OCI-LY1 (cell line): ENCODE results near the gene LY9.

ENCODE experiments used
- H2AFZ ChIP-seq: fragments of 200-600 bp; sonication (generic), shearing (Covaris generic); 2 replicates; pipeline ENCODE4 v1.6.0; 2014; ENCODE audit warnings: antibody characterized with exemption, mild to moderate bottlenecking, low read length
- H3F3A ChIP-seq: fragments of 200-600 bp; sonication (generic), shearing (Covaris generic); 2 replicates; pipeline ENCODE4 v1.6.0; 2014; ENCODE audit warnings: mild to moderate bottlenecking, antibody characterized with exemption, low read length, moderate library complexity; ENCODE audit not compliant: insufficient read depth
- H3K27ac ChIP-seq: fragments of 200-600 bp; sonication (generic); 2 replicates; pipeline ENCODE4 v1.5.1; 2014; ENCODE audit warnings: low read length, mixed run types, mild to moderate bottlenecking, low read depth; ENCODE audit not compliant: poor library complexity, severe bottlenecking
- H3K27me3 ChIP-seq: fragments of 200-600 bp; sonication (generic); 2 replicates; pipeline ENCODE4 v1.6.0; 2014; ENCODE audit warnings: antibody characterized with exemption, mild to moderate bottlenecking, low read length, moderate library complexity; ENCODE audit not compliant: insufficient read depth
- H3K36me3 ChIP-seq: fragments of 200-600 bp; sonication (generic); 2 replicates; pipeline ENCODE4 v1.6.1; 2014; ENCODE audit warnings: mild to moderate bottlenecking, antibody characterized with exemption, low read length, moderate library complexity, mixed read lengths; ENCODE audit not compliant: insufficient read depth
- H3K4me1 ChIP-seq: fragments of 200-600 bp; sonication (generic); 2 replicates; pipeline ENCODE4 v1.5.1; 2014; ENCODE audit warnings: mild to moderate bottlenecking, low read length, moderate library complexity; ENCODE audit not compliant: insufficient read depth, severe bottlenecking
- H3K4me2 ChIP-seq: fragments of 200-600 bp; sonication (generic), shearing (Covaris generic); 2 replicates; pipeline ENCODE4 v1.6.1; 2014; ENCODE audit warnings: low read length
- H3K4me3 ChIP-seq: fragments of 200-600 bp; sonication (generic); 2 replicates; pipeline ENCODE4 v1.5.1; 2014; ENCODE audit warnings: low read length, low read depth, mild to moderate bottlenecking, mixed read lengths; ENCODE audit not compliant: poor library complexity, severe bottlenecking
- H3K79me2 ChIP-seq: fragments of 200-600 bp; shearing (Covaris generic); 2 replicates; pipeline ENCODE4 v1.6.1; 2016; ENCODE audit warnings: mixed run types, low read length, mixed read lengths; ENCODE audit not compliant: insufficient read depth
- H3K9ac ChIP-seq: fragments of 200-600 bp; sonication (generic), shearing (Covaris generic); 2 replicates; pipeline ENCODE4 v1.6.1; 2014; ENCODE audit warnings: mild to moderate bottlenecking, low read length, mixed read lengths
- H3K9me2 ChIP-seq: fragments of 200-600 bp; sonication (generic), shearing (Covaris generic); 2 replicates; pipeline ENCODE4 v1.6.1; 2014; ENCODE audit warnings: low read depth, mild to moderate bottlenecking, low read length, mixed read lengths
- H3K9me3 ChIP-seq: fragments of 200-600 bp; shearing (Covaris generic); 2 replicates; pipeline ENCODE4 v1.6.1; 2014; ENCODE audit warnings: low read length, mixed read lengths
- H4K20me1 ChIP-seq: fragments of 200-600 bp; sonication (generic), shearing (Covaris generic); 2 replicates; pipeline ENCODE4 v1.6.0; 2016; ENCODE audit warnings: mild to moderate bottlenecking, low read length; ENCODE audit not compliant: insufficient read depth
- EZH2 ChIP-seq: fragments of 200-600 bp; sonication (generic), shearing (Covaris generic); IDR thresholded peaks from 2 replicates; pipeline ENCODE4 v1.8.0; 2017; ENCODE audit warnings: borderline replicate concordance, mixed run types, mild to moderate bottlenecking, antibody characterized with exemption, low read length, moderate library complexity, mixed read lengths
- TF ChIP-seq, protein P1 (sequence below): fragments of 200-600 bp; sonication (generic), shearing (Covaris generic); IDR thresholded peaks from 2 replicates; pipeline ENCODE4 v1.5.1; 2017; ENCODE audit warnings: mild to moderate bottlenecking, antibody characterized with exemption, low read length, moderate library complexity, mixed read lengths

LY9 gene, protein sequence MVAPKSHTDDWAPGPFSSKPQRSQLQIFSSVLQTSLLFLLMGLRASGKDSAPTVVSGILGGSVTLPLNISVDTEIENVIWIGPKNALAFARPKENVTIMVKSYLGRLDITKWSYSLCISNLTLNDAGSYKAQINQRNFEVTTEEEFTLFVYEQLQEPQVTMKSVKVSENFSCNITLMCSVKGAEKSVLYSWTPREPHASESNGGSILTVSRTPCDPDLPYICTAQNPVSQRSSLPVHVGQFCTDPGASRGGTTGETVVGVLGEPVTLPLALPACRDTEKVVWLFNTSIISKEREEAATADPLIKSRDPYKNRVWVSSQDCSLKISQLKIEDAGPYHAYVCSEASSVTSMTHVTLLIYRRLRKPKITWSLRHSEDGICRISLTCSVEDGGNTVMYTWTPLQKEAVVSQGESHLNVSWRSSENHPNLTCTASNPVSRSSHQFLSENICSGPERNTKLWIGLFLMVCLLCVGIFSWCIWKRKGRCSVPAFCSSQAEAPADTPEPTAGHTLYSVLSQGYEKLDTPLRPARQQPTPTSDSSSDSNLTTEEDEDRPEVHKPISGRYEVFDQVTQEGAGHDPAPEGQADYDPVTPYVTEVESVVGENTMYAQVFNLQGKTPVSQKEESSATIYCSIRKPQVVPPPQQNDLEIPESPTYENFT

DNA sequence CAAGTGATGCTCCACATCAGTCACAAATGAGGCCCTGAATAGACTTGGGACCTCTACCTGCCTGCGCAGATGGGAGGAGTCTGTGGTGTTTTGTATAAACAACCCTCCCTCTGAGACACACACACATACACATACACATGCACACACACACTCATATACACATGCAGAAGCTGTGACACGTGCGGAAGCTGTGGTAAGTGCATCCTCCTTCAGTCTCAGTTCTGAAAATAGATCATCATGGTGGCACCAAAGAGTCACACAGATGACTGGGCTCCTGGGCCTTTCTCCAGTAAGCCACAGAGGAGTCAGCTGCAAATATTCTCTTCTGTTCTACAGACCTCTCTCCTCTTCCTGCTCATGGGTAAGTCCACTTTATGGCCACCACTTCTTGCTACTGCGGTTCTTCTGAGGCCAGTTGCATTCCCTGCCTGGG lies at the start of gene LY9:
LY9 (plus strand) TSS at position 224 of the 433 bp plus-strand sequence; CDS start at position 238, 14 bp downstream.
- Histone ChIP-seq H3K9me3 (no peaks in the 10 kb centered on the region), H3K4me3 (peak within 1 kb of the TSS; percentile 64), H3K36me3 (peaks cover 6% of the 10 kb centered on the region; the same call in 1 of the 2 replicates), H3F3A (peaks cover 2% of the 10 kb centered on the region; the same call in 1 of the 2 replicates), H3K27ac (peak within 1 kb of the TSS; percentile 72), H3K9me2 (no peaks in the 10 kb centered on the region), H3K27me3 (no peaks in the 10 kb centered on the region), H2AFZ (no peak within 1 kb of the TSS), H3K79me2 (no peaks in the 10 kb centered on the region), H3K4me1 (peaks cover 58% of the 10 kb centered on the region), H4K20me1 (no peaks in the 10 kb centered on the region), H3K9ac (peak within 1 kb of the TSS; percentile 57), H3K4me2 (peak within 1 kb of the TSS; percentile 89)
- TF ChIP-seq, protein P1, sequence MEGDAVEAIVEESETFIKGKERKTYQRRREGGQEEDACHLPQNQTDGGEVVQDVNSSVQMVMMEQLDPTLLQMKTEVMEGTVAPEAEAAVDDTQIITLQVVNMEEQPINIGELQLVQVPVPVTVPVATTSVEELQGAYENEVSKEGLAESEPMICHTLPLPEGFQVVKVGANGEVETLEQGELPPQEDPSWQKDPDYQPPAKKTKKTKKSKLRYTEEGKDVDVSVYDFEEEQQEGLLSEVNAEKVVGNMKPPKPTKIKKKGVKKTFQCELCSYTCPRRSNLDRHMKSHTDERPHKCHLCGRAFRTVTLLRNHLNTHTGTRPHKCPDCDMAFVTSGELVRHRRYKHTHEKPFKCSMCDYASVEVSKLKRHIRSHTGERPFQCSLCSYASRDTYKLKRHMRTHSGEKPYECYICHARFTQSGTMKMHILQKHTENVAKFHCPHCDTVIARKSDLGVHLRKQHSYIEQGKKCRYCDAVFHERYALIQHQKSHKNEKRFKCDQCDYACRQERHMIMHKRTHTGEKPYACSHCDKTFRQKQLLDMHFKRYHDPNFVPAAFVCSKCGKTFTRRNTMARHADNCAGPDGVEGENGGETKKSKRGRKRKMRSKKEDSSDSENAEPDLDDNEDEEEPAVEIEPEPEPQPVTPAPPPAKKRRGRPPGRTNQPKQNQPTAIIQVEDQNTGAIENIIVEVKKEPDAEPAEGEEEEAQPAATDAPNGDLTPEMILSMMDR, result no peak
- no peak for TF ChIP-seq EZH2

DNA sequence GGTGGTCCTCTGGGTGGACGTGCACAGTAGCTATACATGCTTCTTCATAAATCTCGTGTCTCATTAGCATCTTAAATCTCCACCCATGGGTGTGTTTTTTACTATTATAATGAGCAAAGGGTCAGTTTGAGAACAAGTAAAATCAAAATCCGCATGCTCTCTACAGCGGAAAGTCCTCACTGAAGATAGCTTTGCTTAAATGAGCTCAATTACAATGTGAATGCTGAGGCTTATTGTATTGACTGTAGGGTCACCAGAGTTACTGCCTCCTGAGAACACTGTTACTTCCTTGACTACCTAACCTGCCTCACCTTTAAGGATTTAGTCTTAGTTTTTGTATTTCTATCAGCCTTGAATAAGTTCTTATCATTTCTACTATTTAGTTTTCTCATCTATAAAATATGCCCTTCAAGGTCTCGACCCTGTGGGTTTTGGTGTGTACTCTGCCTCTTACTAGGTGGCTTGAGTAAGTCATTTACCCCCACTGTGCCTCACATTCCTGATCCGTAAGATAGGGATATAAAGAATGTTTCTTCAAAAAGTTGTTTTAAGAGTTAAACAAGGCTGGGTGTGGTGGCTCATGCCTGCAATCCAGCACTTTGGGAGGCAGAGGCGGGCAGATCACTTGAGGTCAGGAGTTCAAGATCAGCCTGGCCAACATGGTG lies 49.0 kb upstream of the LY9 start:
- Histone ChIP-seq H4K20me1 (no peaks in the 10 kb centered on the region), H3K36me3 (no peaks in the 10 kb centered on the region), H3K4me1 (no peaks in the 10 kb centered on the region), H3K79me2 (no peaks in the 10 kb centered on the region), H3F3A (no peaks in the 10 kb centered on the region), H3K9me2 (no peaks in the 10 kb centered on the region), H2AFZ (no peak overlapping the region), H3K27me3 (no peaks in the 10 kb centered on the region), H3K4me3 (no peak overlapping the region), H3K9me3 (no peaks in the 10 kb centered on the region), H3K9ac (no peak overlapping the region), H3K4me2 (no peak overlapping the region), H3K27ac (no peak overlapping the region)
- TF ChIP-seq, protein P1, result no peak
- TF ChIP-seq EZH2, result no peak

DNA sequence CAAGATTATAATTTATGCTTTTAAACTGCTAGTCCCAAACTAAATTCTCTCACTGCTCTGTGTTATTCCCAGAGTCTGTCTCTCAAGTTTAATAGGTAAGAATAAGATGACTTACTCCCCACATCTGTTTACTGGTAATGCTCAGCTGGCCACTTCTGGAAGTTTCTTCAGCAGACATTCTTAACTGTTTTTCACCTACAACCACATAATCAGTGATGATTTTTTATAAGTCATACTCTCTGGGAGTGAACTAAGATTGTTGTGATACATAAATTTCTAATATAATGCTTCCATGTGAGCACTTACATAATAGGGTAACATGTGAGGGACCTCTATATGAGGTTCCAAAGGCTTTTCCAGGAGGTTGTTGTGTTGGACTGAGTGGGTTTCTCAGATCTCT lies 48.3 kb upstream of the LY9 start:
- TF ChIP-seq, protein P1, result no peak
- no peak for TF ChIP-seq EZH2
- H3K27ac ChIP-seq, result no peak overlapping the region
- no peak overlapping the region for H3K4me2 ChIP-seq
- no peaks in the 10 kb centered on the region for H3K4me1 ChIP-seq
- no peak overlapping the region for H3K9ac ChIP-seq
- H3K79me2 ChIP-seq, result no peaks in the 10 kb centered on the region
- no peaks in the 10 kb centered on the region for H4K20me1 ChIP-seq
- no peaks in the 10 kb centered on the region for H3K9me2 ChIP-seq
- no peak overlapping the region for H3K4me3 ChIP-seq
- H3K36me3 ChIP-seq, result no peaks in the 10 kb centered on the region
- no peak overlapping the region for H2AFZ ChIP-seq
- no peaks in the 10 kb centered on the region; the same call in 1 of the 2 replicates for H3K27me3 ChIP-seq
- no peaks in the 10 kb centered on the region for H3F3A ChIP-seq
- H3K9me3 ChIP-seq, result no peaks in the 10 kb centered on the region
